LNCAP (cell line): ENCODE measurements around the gene TMEM253.

Experiments used
- TF ChIP-seq, protein P1 (sequence below): fragments of 450-650 bp; IDR thresholded peaks from 2 replicates; pipeline ENCODE4 v1.5.1; 2017; ENCODE audit warnings: mild to moderate bottlenecking

TMEM253 gene

DNA sequence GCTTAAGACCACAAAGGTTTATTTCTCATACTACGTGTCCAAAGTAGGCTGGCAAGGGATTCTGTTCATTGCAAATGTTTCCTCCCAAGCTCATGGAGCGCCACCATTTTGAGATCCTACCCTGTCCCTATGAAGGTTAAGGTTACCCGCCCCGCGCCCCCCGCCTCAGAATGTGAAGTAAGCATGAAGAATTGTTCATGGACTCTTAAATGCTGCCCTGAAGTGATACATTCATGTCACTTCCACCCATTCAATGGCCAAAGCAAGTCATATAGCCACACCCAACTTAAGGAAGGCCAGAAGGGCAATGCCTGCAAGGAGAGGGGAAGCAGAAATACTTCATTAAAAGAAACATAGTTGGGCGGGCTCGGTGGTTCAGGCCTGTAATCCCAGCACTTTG is 4.2 kb downstream of the TMEM253 start:
- TF ChIP-seq, protein P1, sequence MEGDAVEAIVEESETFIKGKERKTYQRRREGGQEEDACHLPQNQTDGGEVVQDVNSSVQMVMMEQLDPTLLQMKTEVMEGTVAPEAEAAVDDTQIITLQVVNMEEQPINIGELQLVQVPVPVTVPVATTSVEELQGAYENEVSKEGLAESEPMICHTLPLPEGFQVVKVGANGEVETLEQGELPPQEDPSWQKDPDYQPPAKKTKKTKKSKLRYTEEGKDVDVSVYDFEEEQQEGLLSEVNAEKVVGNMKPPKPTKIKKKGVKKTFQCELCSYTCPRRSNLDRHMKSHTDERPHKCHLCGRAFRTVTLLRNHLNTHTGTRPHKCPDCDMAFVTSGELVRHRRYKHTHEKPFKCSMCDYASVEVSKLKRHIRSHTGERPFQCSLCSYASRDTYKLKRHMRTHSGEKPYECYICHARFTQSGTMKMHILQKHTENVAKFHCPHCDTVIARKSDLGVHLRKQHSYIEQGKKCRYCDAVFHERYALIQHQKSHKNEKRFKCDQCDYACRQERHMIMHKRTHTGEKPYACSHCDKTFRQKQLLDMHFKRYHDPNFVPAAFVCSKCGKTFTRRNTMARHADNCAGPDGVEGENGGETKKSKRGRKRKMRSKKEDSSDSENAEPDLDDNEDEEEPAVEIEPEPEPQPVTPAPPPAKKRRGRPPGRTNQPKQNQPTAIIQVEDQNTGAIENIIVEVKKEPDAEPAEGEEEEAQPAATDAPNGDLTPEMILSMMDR: no peak

DNA sequence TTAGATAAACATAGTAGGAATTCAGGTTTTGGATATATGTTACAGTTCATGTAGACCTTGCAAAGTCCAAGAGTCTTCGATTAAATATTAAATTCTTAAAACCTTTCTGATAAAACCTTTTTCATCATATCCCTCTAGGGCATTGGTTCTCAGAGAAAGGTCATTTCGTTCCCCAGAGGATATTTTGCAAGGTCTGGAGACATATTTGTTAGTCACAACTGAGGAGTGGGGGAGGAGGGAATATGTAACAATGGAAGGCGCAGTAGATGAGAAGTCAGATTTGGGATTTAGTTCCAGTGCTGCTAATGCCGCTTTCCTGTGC is 5.3 kb downstream of the TMEM253 start:
- TF ChIP-seq, protein P1: no peak

GRCh38 chr14:21106498-21107282 is 5.8 kb downstream of the TMEM253 start:
- TF ChIP-seq, protein P1: peak; percentile 97

DNA sequence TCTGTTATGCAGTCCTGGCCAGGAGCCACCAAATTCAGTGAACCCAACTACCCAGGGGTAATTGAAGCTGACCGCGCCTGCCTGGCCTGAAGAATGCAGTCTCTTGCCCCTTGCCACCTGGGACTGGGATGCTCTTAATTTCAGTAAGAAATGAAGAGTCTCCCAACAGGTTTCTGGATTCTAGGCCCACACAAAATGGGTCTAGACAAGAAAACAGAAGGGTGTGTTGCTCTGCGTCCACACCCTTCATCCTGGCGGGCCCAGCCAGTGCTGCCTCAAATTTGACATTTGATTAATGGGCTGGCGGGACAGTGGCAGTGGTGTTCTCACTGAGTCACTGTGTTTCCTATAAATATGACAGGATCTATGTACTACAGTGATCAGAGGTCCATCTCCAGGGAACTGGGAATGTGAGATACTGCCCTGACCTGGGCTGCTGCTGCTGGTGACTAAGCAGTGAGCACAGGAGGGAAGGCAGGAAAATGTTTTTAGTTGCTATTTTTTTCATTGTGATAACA is 6.5 kb downstream of the TMEM253 start:
- TF ChIP-seq, protein P1: no peak

GRCh38 chr14:21108791-21109190 is 7.9 kb downstream of the TMEM253 start:
- TF ChIP-seq, protein P1: no peak

DNA sequence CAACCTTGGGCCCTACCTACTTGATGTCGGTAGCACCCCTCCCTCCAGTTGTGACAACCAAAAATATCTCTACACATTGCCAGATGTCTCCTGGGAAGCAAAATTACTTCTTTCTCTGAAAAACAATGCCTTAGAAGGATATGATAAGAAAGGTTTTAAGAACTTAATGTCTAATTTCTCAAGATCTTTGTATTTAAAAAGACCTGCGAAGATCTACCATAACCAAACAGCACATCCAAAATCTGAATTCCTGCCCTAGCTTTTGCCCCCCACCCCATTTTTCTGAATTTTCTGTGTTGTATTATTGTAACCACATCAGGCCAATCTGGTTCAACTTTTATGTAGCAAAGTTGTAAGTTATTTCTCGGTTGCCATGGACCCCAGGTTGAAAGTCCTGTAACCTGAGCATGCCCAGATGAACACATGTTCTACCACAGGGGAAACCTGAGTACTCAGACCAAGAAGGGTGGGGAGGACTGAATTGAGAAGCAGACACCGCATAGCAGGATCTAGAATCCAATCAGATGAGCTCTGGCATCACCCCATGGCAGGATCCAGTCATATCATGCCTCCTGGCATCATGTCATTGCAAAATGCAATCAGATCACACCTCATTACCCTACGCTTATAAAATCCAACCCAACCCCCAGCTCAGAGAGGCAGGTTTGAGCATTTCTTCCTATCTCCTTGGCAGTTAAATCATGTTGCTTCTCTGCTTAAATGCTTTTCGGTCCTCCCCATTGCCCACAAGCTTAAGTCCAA is 8.7 kb downstream of the TMEM253 start:
- TF ChIP-seq, protein P1: no peak

DNA sequence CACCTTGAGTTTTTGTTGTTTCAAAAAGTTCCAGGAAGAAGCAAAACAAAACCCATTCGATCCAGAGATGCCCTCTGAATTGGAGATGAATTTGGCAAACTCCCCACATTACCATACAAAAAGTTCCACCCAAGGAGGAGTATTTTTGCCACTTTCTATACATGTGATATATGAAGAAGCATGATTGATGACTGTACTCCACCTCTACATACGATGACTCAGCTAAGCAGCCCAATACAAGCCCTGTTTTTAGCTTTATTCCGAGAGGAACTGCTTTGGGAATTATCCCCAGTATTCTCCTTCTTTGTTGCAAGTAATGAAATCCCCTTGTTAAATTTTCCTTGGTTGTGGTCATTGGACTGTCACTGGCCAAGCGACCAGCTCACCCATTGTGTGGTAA is 11.4 kb downstream of the TMEM253 start:
- TF ChIP-seq, protein P1: no peak
